WTC11 (cell line): ENCODE measurements around the gene PGAM1. TPM values are rescaled to one million over a fixed set of nuclear protein-coding genes. Genes with fewer than 3 reads are reported as not detected.

ENCODE experiments used
- ATAC-seq: fragments of 200-7000 bp; cut with Tn5 transposase; 2 replicates; pipeline ENCODE4 v1.10.0; 2021; ENCODE audit warnings: mild to moderate bottlenecking, moderate library complexity
- CTCF ChIA-PET: fragments of 300-600 bp; sonication (Branson Sonifier 250); formaldehyde crosslinking; loops from one replicate; lab custom pipeline; 2021; ENCODE audit warnings: antibody characterized with exemption; lab: Charles Lee
- POLR2A ChIA-PET: fragments of 350-600 bp; sonication (Branson Sonifier 250); formaldehyde crosslinking; loops from one replicate; lab custom pipeline; 2021; ENCODE audit warnings: antibody characterized with exemption; lab: Charles Lee
- DNase-seq: peaks from one replicate; pipeline ENCODE4 v3.0.0; 2021; ENCODE audit warnings: low spot score
- H3K27ac Mint-ChIP-seq: 2 replicates; pipeline ENCODE4 v1.8.0; 2021; ENCODE audit warnings: mixed read lengths
- H3K27me3 Mint-ChIP-seq: 2 replicates; pipeline ENCODE4 v1.8.0; 2021; ENCODE audit warnings: low read depth, mild to moderate bottlenecking, moderate library complexity, mixed read lengths
- H3K36me3 Mint-ChIP-seq: 2 replicates; pipeline ENCODE4 v1.8.0; 2021; ENCODE audit warnings: mixed read lengths
- H3K4me1 Mint-ChIP-seq: 2 replicates; pipeline ENCODE4 v1.8.0; 2022; ENCODE audit warnings: mixed read lengths
- H3K4me3 Mint-ChIP-seq: 2 replicates; pipeline ENCODE4 v1.8.0; 2021; ENCODE audit warnings: mild to moderate bottlenecking, moderate library complexity, mixed read lengths
- H3K9me3 Mint-ChIP-seq: 2 replicates; pipeline ENCODE4 v1.8.0; 2021; ENCODE audit warnings: mixed read lengths
- FOXK1 ChIP-seq: sonication (generic); formaldehyde crosslinking; IDR thresholded peaks from 2 replicates; pipeline ENCODE4 v1.8.0; 2022; ENCODE audit warnings: mild to moderate bottlenecking, moderate library complexity, missing genetic modification reagents
- GABPB1 ChIP-seq: sonication (generic); formaldehyde crosslinking; IDR thresholded peaks from 2 replicates; pipeline ENCODE4 v1.8.1; 2023; ENCODE audit warnings: mild to moderate bottlenecking, missing genetic modification reagents
- NR1H2 ChIP-seq: sonication (generic); formaldehyde crosslinking; IDR thresholded peaks from 2 replicates; pipeline ENCODE4 v1.9.0; 2021; ENCODE audit warnings: mild to moderate bottlenecking, moderate library complexity, missing genetic modification reagents
- PRRX2 ChIP-seq: fragments of 250-450 bp; sonication (Bioruptor Pico); IDR thresholded peaks from 2 replicates; pipeline ENCODE4 v1.8.0; 2021; ENCODE audit warnings: mild to moderate bottlenecking
- SMAD4 ChIP-seq: sonication (generic); formaldehyde crosslinking; IDR thresholded peaks from 2 replicates; pipeline ENCODE4 v1.8.0; 2022; ENCODE audit warnings: mild to moderate bottlenecking, missing genetic modification reagents
- ZNF219 ChIP-seq: sonication (generic); formaldehyde crosslinking; IDR thresholded peaks from 2 replicates; pipeline ENCODE4 v1.8.0; 2023; ENCODE audit warnings: missing genetic modification reagents, mild to moderate bottlenecking, borderline replicate concordance
- ZNF263 ChIP-seq: sonication (generic); formaldehyde crosslinking; IDR thresholded peaks from 2 replicates; pipeline ENCODE4 v1.8.1; 2022; ENCODE audit warnings: low read depth, mild to moderate bottlenecking, moderate library complexity, missing genetic modification reagents
- ZNF416 ChIP-seq: fragments of 250-450 bp; sonication (Bioruptor Pico); IDR thresholded peaks from 2 replicates; pipeline ENCODE4 v1.9.0; 2021; ENCODE audit warnings: mild to moderate bottlenecking, inconsistent platforms
- ZNF671 ChIP-seq: fragments of 250-450 bp; sonication (Bioruptor Pico); IDR thresholded peaks from 2 replicates; pipeline ENCODE4 v1.8.0; 2021; ENCODE audit warnings: mild to moderate bottlenecking
- total RNA-seq: library from RNA; stranded (reverse); gene quantifications from 3 replicates; pipeline ENCODE4 v1.2.3, GENCODE V29; 2021
- TF ChIP-seq, protein P1 (sequence below): sonication (generic); formaldehyde crosslinking; IDR thresholded peaks from 2 replicates; pipeline ENCODE4 v1.8.1; 2022; ENCODE audit warnings: missing genetic modification reagents, borderline replicate concordance
- TF ChIP-seq, protein P2 (sequence below): fragments of 250-450 bp; sonication (Bioruptor Pico); IDR thresholded peaks from 2 replicates; pipeline ENCODE4 v1.9.0; 2021; ENCODE audit warnings: moderate library complexity, mild to moderate bottlenecking, inconsistent platforms, borderline replicate concordance
- TF ChIP-seq, protein P3 (sequence below): fragments of 250-450 bp; sonication (Bioruptor Pico); IDR thresholded peaks from 2 replicates; pipeline ENCODE4 v1.9.0; 2021; ENCODE audit warnings: mild to moderate bottlenecking, borderline replicate concordance
- TF ChIP-seq, protein P4 (sequence below): fragments of 250-450 bp; sonication (Bioruptor Pico); IDR thresholded peaks from 2 replicates; pipeline ENCODE4 v1.9.0; 2021; ENCODE audit warnings: mild to moderate bottlenecking
- TF ChIP-seq, protein P5 (sequence below): sonication (generic); formaldehyde crosslinking; IDR thresholded peaks from 2 replicates; pipeline ENCODE4 v1.8.1; 2023; ENCODE audit warnings: mild to moderate bottlenecking, missing genetic modification reagents
- TF ChIP-seq, protein P6 (sequence below): sonication (generic); formaldehyde crosslinking; IDR thresholded peaks from 2 replicates; pipeline ENCODE4 v1.8.1; 2023; ENCODE audit warnings: mild to moderate bottlenecking, moderate library complexity, missing genetic modification reagents
- TF ChIP-seq, protein P7 (sequence below): fragments of 200-600 bp; IDR thresholded peaks from 2 replicates; pipeline ENCODE4 v1.8.0; 2022; ENCODE audit warnings: antibody characterized with exemption

The PGAM1 gene
- total RNA-seq, 1 experiment from 2014 or later: 833 TPM

DNA sequence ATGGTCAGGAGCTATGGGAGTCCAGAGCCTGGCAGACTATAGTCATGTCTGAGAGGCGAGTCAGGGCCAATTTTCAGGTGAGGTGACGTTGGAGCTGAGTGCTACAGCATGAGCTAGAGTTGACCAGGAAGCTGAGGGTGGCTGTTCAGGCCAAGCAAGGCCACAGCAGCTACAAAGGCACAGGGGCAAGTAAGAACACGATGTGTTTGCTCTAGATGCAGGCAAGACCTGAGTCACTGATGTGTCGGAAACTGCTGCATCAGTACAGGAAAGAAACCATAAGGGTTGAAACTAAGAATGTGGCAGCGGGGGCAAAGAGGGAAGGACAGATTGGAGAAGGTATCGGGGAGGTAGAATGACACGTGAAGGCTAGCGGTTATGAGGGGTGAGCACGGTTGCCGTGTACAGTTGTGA lies 13.1 kb upstream of the PGAM1 start:
- ATAC-seq: no peak
- Mint-ChIP-seq H3K27me3 (no peaks in the 10 kb centered on the region), H3K27ac (peak overlapping the region; percentile 14; the same call in 1 of the 2 replicates), H3K4me1 (peaks cover 20% of the 10 kb centered on the region), H3K4me3 (no peak overlapping the region), H3K9me3 (no peaks in the 10 kb centered on the region), H3K36me3 (no peaks in the 10 kb centered on the region)
- DNase-seq: no peak
- CTCF ChIA-PET: interaction anchor here (0.9 to 1.4 kb wide), 2 partner anchors 10 to 21 kb away, joined by 3 to 4 read pairs; no protein-coding TSS in a partner anchor
- no peak for TF ChIP-seq PRRX2 (CRISPR knock-in tag)
- no peak for TF ChIP-seq ZNF263 (CRISPR knock-in tag)
- TF ChIP-seq, protein P1, sequence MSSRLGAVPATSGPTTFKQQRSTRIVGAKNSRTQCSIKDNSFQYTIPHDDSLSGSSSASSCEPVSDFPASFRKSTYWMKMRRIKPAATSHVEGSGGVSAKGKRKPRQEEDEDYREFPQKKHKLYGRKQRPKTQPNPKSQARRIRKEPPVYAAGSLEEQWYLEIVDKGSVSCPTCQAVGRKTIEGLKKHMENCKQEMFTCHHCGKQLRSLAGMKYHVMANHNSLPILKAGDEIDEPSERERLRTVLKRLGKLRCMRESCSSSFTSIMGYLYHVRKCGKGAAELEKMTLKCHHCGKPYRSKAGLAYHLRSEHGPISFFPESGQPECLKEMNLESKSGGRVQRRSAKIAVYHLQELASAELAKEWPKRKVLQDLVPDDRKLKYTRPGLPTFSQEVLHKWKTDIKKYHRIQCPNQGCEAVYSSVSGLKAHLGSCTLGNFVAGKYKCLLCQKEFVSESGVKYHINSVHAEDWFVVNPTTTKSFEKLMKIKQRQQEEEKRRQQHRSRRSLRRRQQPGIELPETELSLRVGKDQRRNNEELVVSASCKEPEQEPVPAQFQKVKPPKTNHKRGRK: no peak
- TF ChIP-seq, protein P2, sequence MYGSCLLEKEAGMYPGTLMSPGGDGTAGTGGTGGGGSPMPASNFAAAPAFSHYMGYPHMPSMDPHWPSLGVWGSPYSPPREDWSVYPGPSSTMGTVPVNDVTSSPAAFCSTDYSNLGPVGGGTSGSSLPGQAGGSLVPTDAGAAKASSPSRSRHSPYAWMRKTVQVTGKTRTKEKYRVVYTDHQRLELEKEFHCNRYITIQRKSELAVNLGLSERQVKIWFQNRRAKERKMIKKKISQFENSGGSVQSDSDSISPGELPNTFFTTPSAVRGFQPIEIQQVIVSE (CRISPR knock-in tag): no peak
- TF ChIP-seq, protein P3, sequence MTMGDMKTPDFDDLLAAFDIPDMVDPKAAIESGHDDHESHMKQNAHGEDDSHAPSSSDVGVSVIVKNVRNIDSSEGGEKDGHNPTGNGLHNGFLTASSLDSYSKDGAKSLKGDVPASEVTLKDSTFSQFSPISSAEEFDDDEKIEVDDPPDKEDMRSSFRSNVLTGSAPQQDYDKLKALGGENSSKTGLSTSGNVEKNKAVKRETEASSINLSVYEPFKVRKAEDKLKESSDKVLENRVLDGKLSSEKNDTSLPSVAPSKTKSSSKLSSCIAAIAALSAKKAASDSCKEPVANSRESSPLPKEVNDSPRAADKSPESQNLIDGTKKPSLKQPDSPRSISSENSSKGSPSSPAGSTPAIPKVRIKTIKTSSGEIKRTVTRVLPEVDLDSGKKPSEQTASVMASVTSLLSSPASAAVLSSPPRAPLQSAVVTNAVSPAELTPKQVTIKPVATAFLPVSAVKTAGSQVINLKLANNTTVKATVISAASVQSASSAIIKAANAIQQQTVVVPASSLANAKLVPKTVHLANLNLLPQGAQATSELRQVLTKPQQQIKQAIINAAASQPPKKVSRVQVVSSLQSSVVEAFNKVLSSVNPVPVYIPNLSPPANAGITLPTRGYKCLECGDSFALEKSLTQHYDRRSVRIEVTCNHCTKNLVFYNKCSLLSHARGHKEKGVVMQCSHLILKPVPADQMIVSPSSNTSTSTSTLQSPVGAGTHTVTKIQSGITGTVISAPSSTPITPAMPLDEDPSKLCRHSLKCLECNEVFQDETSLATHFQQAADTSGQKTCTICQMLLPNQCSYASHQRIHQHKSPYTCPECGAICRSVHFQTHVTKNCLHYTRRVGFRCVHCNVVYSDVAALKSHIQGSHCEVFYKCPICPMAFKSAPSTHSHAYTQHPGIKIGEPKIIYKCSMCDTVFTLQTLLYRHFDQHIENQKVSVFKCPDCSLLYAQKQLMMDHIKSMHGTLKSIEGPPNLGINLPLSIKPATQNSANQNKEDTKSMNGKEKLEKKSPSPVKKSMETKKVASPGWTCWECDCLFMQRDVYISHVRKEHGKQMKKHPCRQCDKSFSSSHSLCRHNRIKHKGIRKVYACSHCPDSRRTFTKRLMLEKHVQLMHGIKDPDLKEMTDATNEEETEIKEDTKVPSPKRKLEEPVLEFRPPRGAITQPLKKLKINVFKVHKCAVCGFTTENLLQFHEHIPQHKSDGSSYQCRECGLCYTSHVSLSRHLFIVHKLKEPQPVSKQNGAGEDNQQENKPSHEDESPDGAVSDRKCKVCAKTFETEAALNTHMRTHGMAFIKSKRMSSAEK (CRISPR knock-in tag): no peak
- no peak for TF ChIP-seq SMAD4 (CRISPR knock-in tag)
- TF ChIP-seq FOXK1 (CRISPR knock-in tag): no peak
- no peak for TF ChIP-seq ZNF416 (CRISPR knock-in tag)
- no peak for TF ChIP-seq NR1H2 (CRISPR knock-in tag)
- TF ChIP-seq, protein P4, sequence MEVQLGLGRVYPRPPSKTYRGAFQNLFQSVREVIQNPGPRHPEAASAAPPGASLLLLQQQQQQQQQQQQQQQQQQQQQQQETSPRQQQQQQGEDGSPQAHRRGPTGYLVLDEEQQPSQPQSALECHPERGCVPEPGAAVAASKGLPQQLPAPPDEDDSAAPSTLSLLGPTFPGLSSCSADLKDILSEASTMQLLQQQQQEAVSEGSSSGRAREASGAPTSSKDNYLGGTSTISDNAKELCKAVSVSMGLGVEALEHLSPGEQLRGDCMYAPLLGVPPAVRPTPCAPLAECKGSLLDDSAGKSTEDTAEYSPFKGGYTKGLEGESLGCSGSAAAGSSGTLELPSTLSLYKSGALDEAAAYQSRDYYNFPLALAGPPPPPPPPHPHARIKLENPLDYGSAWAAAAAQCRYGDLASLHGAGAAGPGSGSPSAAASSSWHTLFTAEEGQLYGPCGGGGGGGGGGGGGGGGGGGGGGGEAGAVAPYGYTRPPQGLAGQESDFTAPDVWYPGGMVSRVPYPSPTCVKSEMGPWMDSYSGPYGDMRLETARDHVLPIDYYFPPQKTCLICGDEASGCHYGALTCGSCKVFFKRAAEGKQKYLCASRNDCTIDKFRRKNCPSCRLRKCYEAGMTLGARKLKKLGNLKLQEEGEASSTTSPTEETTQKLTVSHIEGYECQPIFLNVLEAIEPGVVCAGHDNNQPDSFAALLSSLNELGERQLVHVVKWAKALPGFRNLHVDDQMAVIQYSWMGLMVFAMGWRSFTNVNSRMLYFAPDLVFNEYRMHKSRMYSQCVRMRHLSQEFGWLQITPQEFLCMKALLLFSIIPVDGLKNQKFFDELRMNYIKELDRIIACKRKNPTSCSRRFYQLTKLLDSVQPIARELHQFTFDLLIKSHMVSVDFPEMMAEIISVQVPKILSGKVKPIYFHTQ: no peak
- TF ChIP-seq, protein P5, sequence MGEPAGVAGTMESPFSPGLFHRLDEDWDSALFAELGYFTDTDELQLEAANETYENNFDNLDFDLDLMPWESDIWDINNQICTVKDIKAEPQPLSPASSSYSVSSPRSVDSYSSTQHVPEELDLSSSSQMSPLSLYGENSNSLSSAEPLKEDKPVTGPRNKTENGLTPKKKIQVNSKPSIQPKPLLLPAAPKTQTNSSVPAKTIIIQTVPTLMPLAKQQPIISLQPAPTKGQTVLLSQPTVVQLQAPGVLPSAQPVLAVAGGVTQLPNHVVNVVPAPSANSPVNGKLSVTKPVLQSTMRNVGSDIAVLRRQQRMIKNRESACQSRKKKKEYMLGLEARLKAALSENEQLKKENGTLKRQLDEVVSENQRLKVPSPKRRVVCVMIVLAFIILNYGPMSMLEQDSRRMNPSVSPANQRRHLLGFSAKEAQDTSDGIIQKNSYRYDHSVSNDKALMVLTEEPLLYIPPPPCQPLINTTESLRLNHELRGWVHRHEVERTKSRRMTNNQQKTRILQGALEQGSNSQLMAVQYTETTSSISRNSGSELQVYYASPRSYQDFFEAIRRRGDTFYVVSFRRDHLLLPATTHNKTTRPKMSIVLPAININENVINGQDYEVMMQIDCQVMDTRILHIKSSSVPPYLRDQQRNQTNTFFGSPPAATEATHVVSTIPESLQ (CRISPR knock-in tag): no peak
- TF ChIP-seq ZNF671 (CRISPR knock-in tag): no peak
- TF ChIP-seq, protein P6, sequence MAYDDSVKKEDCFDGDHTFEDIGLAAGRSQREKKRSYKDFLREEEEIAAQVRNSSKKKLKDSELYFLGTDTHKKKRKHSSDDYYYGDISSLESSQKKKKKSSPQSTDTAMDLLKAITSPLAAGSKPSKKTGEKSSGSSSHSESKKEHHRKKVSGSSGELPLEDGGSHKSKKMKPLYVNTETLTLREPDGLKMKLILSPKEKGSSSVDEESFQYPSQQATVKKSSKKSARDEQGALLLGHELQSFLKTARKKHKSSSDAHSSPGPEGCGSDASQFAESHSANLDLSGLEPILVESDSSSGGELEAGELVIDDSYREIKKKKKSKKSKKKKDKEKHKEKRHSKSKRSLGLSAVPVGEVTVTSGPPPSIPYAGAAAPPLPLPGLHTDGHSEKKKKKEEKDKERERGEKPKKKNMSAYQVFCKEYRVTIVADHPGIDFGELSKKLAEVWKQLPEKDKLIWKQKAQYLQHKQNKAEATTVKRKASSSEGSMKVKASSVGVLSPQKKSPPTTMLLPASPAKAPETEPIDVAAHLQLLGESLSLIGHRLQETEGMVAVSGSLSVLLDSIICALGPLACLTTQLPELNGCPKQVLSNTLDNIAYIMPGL (CRISPR knock-in tag): no peak
- TF ChIP-seq, protein P7, sequence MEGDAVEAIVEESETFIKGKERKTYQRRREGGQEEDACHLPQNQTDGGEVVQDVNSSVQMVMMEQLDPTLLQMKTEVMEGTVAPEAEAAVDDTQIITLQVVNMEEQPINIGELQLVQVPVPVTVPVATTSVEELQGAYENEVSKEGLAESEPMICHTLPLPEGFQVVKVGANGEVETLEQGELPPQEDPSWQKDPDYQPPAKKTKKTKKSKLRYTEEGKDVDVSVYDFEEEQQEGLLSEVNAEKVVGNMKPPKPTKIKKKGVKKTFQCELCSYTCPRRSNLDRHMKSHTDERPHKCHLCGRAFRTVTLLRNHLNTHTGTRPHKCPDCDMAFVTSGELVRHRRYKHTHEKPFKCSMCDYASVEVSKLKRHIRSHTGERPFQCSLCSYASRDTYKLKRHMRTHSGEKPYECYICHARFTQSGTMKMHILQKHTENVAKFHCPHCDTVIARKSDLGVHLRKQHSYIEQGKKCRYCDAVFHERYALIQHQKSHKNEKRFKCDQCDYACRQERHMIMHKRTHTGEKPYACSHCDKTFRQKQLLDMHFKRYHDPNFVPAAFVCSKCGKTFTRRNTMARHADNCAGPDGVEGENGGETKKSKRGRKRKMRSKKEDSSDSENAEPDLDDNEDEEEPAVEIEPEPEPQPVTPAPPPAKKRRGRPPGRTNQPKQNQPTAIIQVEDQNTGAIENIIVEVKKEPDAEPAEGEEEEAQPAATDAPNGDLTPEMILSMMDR: no peak
- TF ChIP-seq GABPB1 (CRISPR knock-in tag): no peak
- no peak for TF ChIP-seq ZNF219 (CRISPR knock-in tag)
- POLR2A ChIA-PET: no interaction called here
